ENCODE results near the gene PARS2.

PARS2 gene

GRCh38 chr1:54764133-54764921, at the start of gene PARS2:
PARS2 (minus strand) TSS chr1:54764523; CDS start chr1:54759161, 5,362 bp downstream.
- DNase-seq (ENCODE audit: low read depth in 2 of 2, low spot score in 1 of 2): peak; percentile 87 to 93

GRCh38 chr1:54814126-54814498, 49.8 kb upstream of the PARS2 start:
- DNase-seq (ENCODE audit: low read depth in 2 of 2, low spot score in 1 of 2): no peak

GRCh38 chr1:54813485-54814125, 49.3 kb upstream of the PARS2 start:
- no peak for DNase-seq (ENCODE audit: low read depth in 2 of 2, low spot score in 1 of 2)

- DNase-seq (ENCODE audit: low read depth in 2 of 2, low spot score in 1 of 2): no peak
Measured at GRCh38 chr1:54812801-54813484, 48.6 kb upstream of the PARS2 start.

- no peak for DNase-seq (ENCODE audit: low read depth in 2 of 2, low spot score in 1 of 2)
Measured at GRCh38 chr1:54811739-54812655, 47.7 kb upstream of the PARS2 start.

GRCh38 chr1:54811066-54811465, 46.7 kb upstream of the PARS2 start:
- no peak for DNase-seq (ENCODE audit: low read depth in 2 of 2, low spot score in 1 of 2)

GRCh38 chr1:54810153-54810942, 46.0 kb upstream of the PARS2 start:
- DNase-seq (ENCODE audit: low read depth in 2 of 2, low spot score in 1 of 2): peak; percentile 7 to 41

GRCh38 chr1:54809496-54810074, 45.3 kb upstream of the PARS2 start:
- no peak for DNase-seq (ENCODE audit: low read depth in 2 of 2, low spot score in 1 of 2)

GRCh38 chr1:54808443-54809207, 44.3 kb upstream of the PARS2 start:
- no peak for DNase-seq (ENCODE audit: low read depth in 2 of 2, low spot score in 1 of 2)

- DNase-seq (ENCODE audit: low read depth in 2 of 2, low spot score in 1 of 2): no peak
Measured at GRCh38 chr1:54807756-54808155, 43.4 kb upstream of the PARS2 start.

GRCh38 chr1:54806931-54807611, 42.7 kb upstream of the PARS2 start:
- DNase-seq (ENCODE audit: low read depth in 2 of 2, low spot score in 1 of 2): peak in 1 of 2 donors; percentile 27

- DNase-seq (ENCODE audit: low read depth in 2 of 2, low spot score in 1 of 2): no peak
Measured at GRCh38 chr1:54805981-54806381, 41.7 kb upstream of the PARS2 start.

GRCh38 chr1:54805466-54805865, 41.1 kb upstream of the PARS2 start:
- no peak for DNase-seq (ENCODE audit: low read depth in 2 of 2, low spot score in 1 of 2)

- DNase-seq (ENCODE audit: low read depth in 2 of 2, low spot score in 1 of 2): no peak
Measured at GRCh38 chr1:54804471-54805132, 40.3 kb upstream of the PARS2 start.

GRCh38 chr1:54803761-54804470, 39.6 kb upstream of the PARS2 start:
- no peak for DNase-seq (ENCODE audit: low read depth in 2 of 2, low spot score in 1 of 2)

- peak; percentile 32 to 38 for DNase-seq (ENCODE audit: low read depth in 2 of 2, low spot score in 1 of 2)
Measured at GRCh38 chr1:54800899-54801759, 36.8 kb upstream of the PARS2 start, which contains the start of gene TTC22. TTC22 (minus strand) TSS chr1:54801323; CDS start chr1:54801163, 160 bp downstream.
